HepG2 (cell line): ENCODE measurements around the gene AP1M2. TPM values are rescaled to one million over a fixed set of nuclear protein-coding genes. Genes with fewer than 3 reads are reported as not detected.

ENCODE experiments used
- AHDC1 ChIP-seq: sonication (generic); formaldehyde crosslinking; IDR thresholded peaks from 2 replicates; pipeline ENCODE4 v1.5.1; 2020; ENCODE audit warnings: mild to moderate bottlenecking, missing genetic modification reagents, borderline replicate concordance
- BHLHE40 ChIP-seq: IDR thresholded peaks from 2 replicates; pipeline ENCODE4 v1.6.1; 2011; ENCODE audit warnings: low read length, improper control_type of control experiment
- E2F2 ChIP-seq: sonication (generic); formaldehyde crosslinking; IDR thresholded peaks from 2 replicates; pipeline ENCODE4 v1.4.0; 2020; ENCODE audit warnings: missing genetic modification reagents, borderline replicate concordance
- ELF1 ChIP-seq: sonication (generic); formaldehyde crosslinking; IDR thresholded peaks from 2 replicates; pipeline ENCODE4 v1.4.0; 2020; ENCODE audit warnings: missing genetic modification reagents
- GTF2F1 ChIP-seq: fragments of 150-350 bp; IDR thresholded peaks from 2 replicates; pipeline ENCODE4 v1.6.1; 2014; ENCODE audit warnings: low read length
- HMG20B ChIP-seq: conservative IDR thresholded peaks from 2 replicates; pipeline ENCODE4 v1.6.1; 2016; ENCODE audit warnings: missing genetic modification reagents, missing compliant biosample characterization
- HNRNPL ChIP-seq: fragments of 200-400 bp; formaldehyde crosslinking; IDR thresholded peaks from 2 replicates; pipeline ENCODE4 v1.6.1; 2017; ENCODE audit warnings: mild to moderate bottlenecking, low read depth, low read length
- MXI1 ChIP-seq: IDR thresholded peaks from 3 replicates; pipeline ENCODE4 v1.6.1; 2012; ENCODE audit warnings: low read depth, low read length, inconsistent platforms, borderline replicate concordance
- SKI ChIP-seq: fragments of 450-650 bp; IDR thresholded peaks from one replicate; pipeline ENCODE4 v1.6.1; 2018; ENCODE audit warnings: mild to moderate bottlenecking; ENCODE audit not compliant: partially characterized antibody
- SRY ChIP-seq: sonication (generic); formaldehyde crosslinking; IDR thresholded peaks from 2 replicates; pipeline ENCODE4 v1.8.0; 2022; ENCODE audit warnings: mild to moderate bottlenecking, missing genetic modification reagents
- TFAP4 ChIP-seq: sonication (generic); IDR thresholded peaks from 2 replicates; pipeline ENCODE4 v1.6.1; 2016; ENCODE audit warnings: low read depth, borderline replicate concordance
- ZBTB2 ChIP-seq: sonication (generic); formaldehyde crosslinking; IDR thresholded peaks from 2 replicates; pipeline ENCODE4 v1.8.0; 2022; ENCODE audit warnings: low read depth, missing genetic modification reagents
- ZFP41 ChIP-seq: sonication (generic); formaldehyde crosslinking; IDR thresholded peaks from 2 replicates; pipeline ENCODE4 v1.4.0; 2020; ENCODE audit warnings: mild to moderate bottlenecking, missing genetic modification reagents, borderline replicate concordance
- ZNF331 ChIP-seq: sonication (generic); formaldehyde crosslinking; IDR thresholded peaks from 2 replicates; pipeline ENCODE4 v1.4.0; 2020; ENCODE audit warnings: missing genetic modification reagents
- ZNF550 ChIP-seq: sonication (generic); formaldehyde crosslinking; IDR thresholded peaks from 2 replicates; pipeline ENCODE4 v1.4.0; 2020; ENCODE audit warnings: mild to moderate bottlenecking, missing genetic modification reagents, borderline replicate concordance
- ZNF749 ChIP-seq: sonication (generic); formaldehyde crosslinking; IDR thresholded peaks from 2 replicates; pipeline ENCODE4 v1.8.0; 2022; ENCODE audit warnings: mild to moderate bottlenecking, missing genetic modification reagents, moderate library complexity, borderline replicate concordance
- ZSCAN5A ChIP-seq: sonication (generic); formaldehyde crosslinking; IDR thresholded peaks from 2 replicates; pipeline ENCODE4 v1.8.0; 2022; ENCODE audit warnings: mild to moderate bottlenecking, missing genetic modification reagents, borderline replicate concordance
- polyA plus RNA-seq, 8 experiments: library from polyadenylated mRNA; depleted of rRNA in 3 of 8; stranded (reverse) in 7 of 8; unstranded in 1 of 8; fragments of >200 nt; fragmentation: Illumina TruSeq in 4 of 8; extraction: Trizol in 4 of 8; gene quantifications; 2 replicates each; pipeline versions ENCODE4 v1.2.1 to v1.2.3, GENCODE V29; 2011 to 2016; ENCODE audit warnings: low read depth in 4 of 8, missing spikeins in 1 of 8, mixed read lengths in 1 of 8; ENCODE audit not compliant: insufficient read depth in 1 of 8
- total RNA-seq, 5 experiments: library from RNA; depleted of rRNA; stranded (reverse); fragments of >200 nt; fragmentation: Illumina TruSeq; extraction: Trizol; gene quantifications; 2 replicates each; pipeline ENCODE4 v1.2.3, GENCODE V29; 2016; ENCODE audit warnings: low read depth in 1 of 5

AP1M2 gene
- total and polyA plus RNA-seq, 2 of the 13 experiments (the other 11 are each of a cell fraction or from before 2014, with no cell fraction given), result 6.3 to 76.8 TPM

GRCh38 chr19:10568826-10569651, 18.1 kb downstream of the AP1M2 start, which contains the start of gene CDKN2D (continued):
- peak; percentile 50; the same call in 1 of the 2 replicates for TF ChIP-seq ZNF331 (CRISPR knock-in tag)
- peak; percentile 96; the same call in 1 of the 2 replicates for TF ChIP-seq ZSCAN5A (CRISPR knock-in tag)
- no peak for TF ChIP-seq ZNF550 (CRISPR knock-in tag)
- TF ChIP-seq HMG20B (CRISPR knock-in tag), result no peak
- peak; percentile 71; the same call in 1 of the 2 replicates for TF ChIP-seq ZNF749 (CRISPR knock-in tag)
- peak; percentile 34; the same call in 1 of the 2 replicates for TF ChIP-seq TFAP4
- TF ChIP-seq BHLHE40, result no peak
- no peak for TF ChIP-seq SKI
- TF ChIP-seq ELF1 (CRISPR knock-in tag), result peak; percentile 74
- TF ChIP-seq SRY (CRISPR knock-in tag), result peak; percentile 12; the same call in 1 of the 2 replicates
- TF ChIP-seq ZFP41, result no peak
- TF ChIP-seq ZBTB2 (CRISPR knock-in tag), result peak; percentile 89
- peak; percentile 90; the same call in 2 of the 3 replicates for TF ChIP-seq MXI1
- TF ChIP-seq HNRNPL, result peak; percentile 69; the same call in 1 of the 2 replicates
- TF ChIP-seq AHDC1 (CRISPR knock-in tag), result no peak
- peak; percentile 99; the same call in 1 of the 2 replicates for TF ChIP-seq E2F2 (CRISPR knock-in tag)
- no peak for TF ChIP-seq GTF2F1
